Activated B cell treated with CpG ODN at 0.5 μM for 24 hours (primary cell): ENCODE data around the gene WBP11. TPM values are rescaled to one million over a fixed set of nuclear protein-coding genes. Genes with fewer than 3 reads are reported as not detected.

Source experiments
- ATAC-seq: fragments of 200-7000 bp; cut with Tn5 transposase; one replicate; pipeline ENCODE4 v1.10.0; 2021; ENCODE audit warnings: low read depth, mild to moderate bottlenecking, moderate library complexity
- CTCF ChIA-PET: fragments of 350-600 bp; sonication (Branson Sonifier 250); formaldehyde crosslinking; loops from one replicate; lab custom pipeline; 2021; ENCODE audit warnings: antibody characterized with exemption; lab: Charles Lee
- POLR2A ChIA-PET: fragments of 350-600 bp; sonication (Branson Sonifier 250); formaldehyde crosslinking; loops from one replicate; lab custom pipeline; 2021; ENCODE audit warnings: antibody characterized with exemption; lab: Charles Lee
- DNase-seq: peaks from one replicate; pipeline ENCODE4 v3.0.0; 2022
- H3K27ac Mint-ChIP-seq: one replicate; pipeline ENCODE4 v1.8.0; 2020; ENCODE audit warnings: mixed read lengths
- H3K27me3 Mint-ChIP-seq: one replicate; pipeline ENCODE4 v1.8.0; 2021; ENCODE audit warnings: mixed read lengths
- H3K36me3 Mint-ChIP-seq: one replicate; pipeline ENCODE4 v1.8.0; 2021; ENCODE audit warnings: low read depth, mixed read lengths
- H3K4me1 Mint-ChIP-seq: one replicate; pipeline ENCODE4 v1.8.0; 2021; ENCODE audit warnings: mixed read lengths
- H3K4me3 Mint-ChIP-seq: one replicate; pipeline ENCODE4 v1.8.0; 2020; ENCODE audit warnings: mild to moderate bottlenecking, mixed read lengths
- H3K9me3 Mint-ChIP-seq: one replicate; pipeline ENCODE4 v1.8.0; 2020; ENCODE audit warnings: mixed read lengths
- intact Hi-C: fragments of 100-400 bp; cut with micrococcal nuclease; formaldehyde crosslinking; loops from one replicate; pipeline ENCODE4 v1.15.1; 2024
- total RNA-seq: library from RNA; stranded (reverse); gene quantifications from 2 replicates; pipeline ENCODE4 v1.2.3, GENCODE V29; 2022
- TF ChIP-seq, protein P1 (sequence below): fragments of 200-600 bp; IDR thresholded peaks from one replicate; pipeline ENCODE4 v1.8.0; 2022; ENCODE audit warnings: antibody characterized with exemption, mild to moderate bottlenecking

Gene WBP11
- total RNA-seq, 1 donor from 2014 or later, result 89.4 TPM

DNA sequence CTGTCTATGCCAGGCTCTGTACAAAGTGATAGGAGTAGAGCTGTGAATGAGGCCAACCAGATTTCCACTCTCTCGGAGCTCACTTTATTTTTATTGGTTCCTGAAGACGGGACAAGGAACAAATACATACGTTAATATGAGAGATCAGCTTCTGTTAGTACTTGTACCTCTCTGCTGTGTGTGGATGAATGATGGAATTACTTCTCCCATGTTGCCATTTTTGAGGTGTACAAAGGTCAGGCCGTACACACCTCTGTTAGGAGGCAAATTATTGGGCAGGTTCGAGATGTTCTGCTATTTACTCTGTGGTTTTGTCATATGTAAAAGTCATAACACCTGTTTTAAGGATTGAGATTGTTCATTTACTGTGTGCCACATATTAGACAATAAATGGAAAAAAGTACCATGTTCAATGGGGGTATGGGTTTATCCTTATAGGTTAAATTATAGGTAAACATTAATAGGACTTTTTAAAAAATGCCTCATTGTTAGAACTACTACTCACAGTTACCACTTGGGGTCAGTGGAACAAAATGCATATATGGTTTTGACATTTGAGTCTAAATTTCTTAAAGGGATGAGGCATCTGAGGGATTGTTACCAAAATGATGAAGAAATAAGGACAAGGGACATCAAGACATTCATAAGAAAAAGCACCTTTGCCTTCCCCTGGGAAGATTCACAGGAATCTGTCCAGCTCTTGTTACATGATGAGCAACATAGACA is 26.9 kb downstream of the WBP11 start:
- peaks cover 8% of the 10 kb centered on the region for H3K36me3 Mint-ChIP-seq
- TF ChIP-seq, protein P1, sequence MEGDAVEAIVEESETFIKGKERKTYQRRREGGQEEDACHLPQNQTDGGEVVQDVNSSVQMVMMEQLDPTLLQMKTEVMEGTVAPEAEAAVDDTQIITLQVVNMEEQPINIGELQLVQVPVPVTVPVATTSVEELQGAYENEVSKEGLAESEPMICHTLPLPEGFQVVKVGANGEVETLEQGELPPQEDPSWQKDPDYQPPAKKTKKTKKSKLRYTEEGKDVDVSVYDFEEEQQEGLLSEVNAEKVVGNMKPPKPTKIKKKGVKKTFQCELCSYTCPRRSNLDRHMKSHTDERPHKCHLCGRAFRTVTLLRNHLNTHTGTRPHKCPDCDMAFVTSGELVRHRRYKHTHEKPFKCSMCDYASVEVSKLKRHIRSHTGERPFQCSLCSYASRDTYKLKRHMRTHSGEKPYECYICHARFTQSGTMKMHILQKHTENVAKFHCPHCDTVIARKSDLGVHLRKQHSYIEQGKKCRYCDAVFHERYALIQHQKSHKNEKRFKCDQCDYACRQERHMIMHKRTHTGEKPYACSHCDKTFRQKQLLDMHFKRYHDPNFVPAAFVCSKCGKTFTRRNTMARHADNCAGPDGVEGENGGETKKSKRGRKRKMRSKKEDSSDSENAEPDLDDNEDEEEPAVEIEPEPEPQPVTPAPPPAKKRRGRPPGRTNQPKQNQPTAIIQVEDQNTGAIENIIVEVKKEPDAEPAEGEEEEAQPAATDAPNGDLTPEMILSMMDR, result no peak
- peaks cover 34% of the 10 kb centered on the region for H3K4me1 Mint-ChIP-seq
- ATAC-seq (no peak), DNase-seq (no peak)
- H3K4me3 Mint-ChIP-seq, result no peak overlapping the region
- no peaks in the 10 kb centered on the region for H3K9me3 Mint-ChIP-seq
- ChIA-PET POLR2A (interaction anchor here (0.9 to 8.2 kb wide), 4 partner anchors 23 to 183 kb away, joined by 3 to 98 read pairs (median 38); partner anchors contain the start of genes ARHGDIB, C12orf60 and WBP11), CTCF (interaction anchor here (0.9 to 1.2 kb wide), 2 partner anchors 116 to 219 kb away, joined by 3 to 4 read pairs; no protein-coding TSS in a partner anchor)
- no peak overlapping the region for H3K27ac Mint-ChIP-seq
- intact Hi-C loops, result loop anchor here (1.0 kb wide), 1 partner anchor 220 kb away; no protein-coding TSS in a partner anchor
- no peaks in the 10 kb centered on the region for H3K27me3 Mint-ChIP-seq

- ATAC-seq (no peak), DNase-seq (no peak)
- no peaks in the 10 kb centered on the region for H3K27me3 Mint-ChIP-seq
- H3K4me3 Mint-ChIP-seq, result peak overlapping the region; percentile 98
- peak overlapping the region; percentile 94 for H3K27ac Mint-ChIP-seq
- H3K36me3 Mint-ChIP-seq, result peaks cover 13% of the 10 kb centered on the region
- no peaks in the 10 kb centered on the region for H3K9me3 Mint-ChIP-seq
- peaks cover 39% of the 10 kb centered on the region for H3K4me1 Mint-ChIP-seq
- TF ChIP-seq, protein P1, result no peak
- ChIA-PET CTCF (interaction anchor here (0.9 to 1.2 kb wide), 3 partner anchors 52 to 219 kb away, joined by 3 read pairs; no protein-coding TSS in a partner anchor), POLR2A (interaction anchor here (1.4 to 8.2 kb wide), 4 partner anchors 8 to 184 kb away, joined by 5 to 98 read pairs (median 42); partner anchors contain the start of genes ARHGDIB, C12orf60 and WBP11)
- intact Hi-C loops, result loop anchor here (2.0 kb wide), 1 partner anchor 555 kb away; no protein-coding TSS in a partner anchor
These were observed 27.7 kb downstream of the WBP11 start for GRCh38 chr12:14775636-14775980.

GRCh38 chr12:14774906-14775635 is 28.2 kb downstream of the WBP11 start:
- Mint-ChIP-seq H3K27me3 (no peaks in the 10 kb centered on the region), H3K9me3 (no peaks in the 10 kb centered on the region), H3K4me1 (peaks cover 39% of the 10 kb centered on the region), H3K4me3 (peak overlapping the region; percentile 98), H3K27ac (peak overlapping the region; percentile 94), H3K36me3 (peaks cover 19% of the 10 kb centered on the region)
- intact Hi-C loops, result loop anchor here (1.0 to 5.0 kb wide), 9 partner anchors 8 to 1963 kb away; partner anchors contain the start of genes ARHGDIB, C12orf60, DDX47 and EPS8
- ChIA-PET CTCF (interaction anchor here (1.1 to 1.2 kb wide), 2 partner anchors 51 to 219 kb away, joined by 3 read pairs; no protein-coding TSS in a partner anchor), POLR2A (interaction anchor here (0.6 to 8.2 kb wide), 14 partner anchors 9 to 410 kb away, joined by 3 to 98 read pairs (median 6); partner anchors contain the start of genes ARHGDIB, ATF7IP, C12orf60 and WBP11)
- TF ChIP-seq, protein P1, result no peak
- ATAC-seq (no peak), DNase-seq (peak; percentile 34)

- Mint-ChIP-seq H3K27me3 (no peaks in the 10 kb centered on the region), H3K27ac (peak overlapping the region; percentile 94), H3K4me1 (peaks cover 44% of the 10 kb centered on the region), H3K4me3 (peak overlapping the region; percentile 98), H3K36me3 (peaks cover 25% of the 10 kb centered on the region), H3K9me3 (no peaks in the 10 kb centered on the region)
- DNase-seq, result peak; percentile 76
- CTCF ChIA-PET, result interaction anchor here (1.1 to 1.3 kb wide), 4 partner anchors 31 to 220 kb away, joined by 3 read pairs; no protein-coding TSS in a partner anchor
- POLR2A ChIA-PET, result interaction anchor here (0.6 to 8.2 kb wide), 20 partner anchors 10 to 589 kb away, joined by 3 to 98 read pairs (median 6); partner anchors contain the start of genes ARHGDIB, ATF7IP, C12orf60 and WBP11
- ATAC-seq, result peak; percentile 63
- intact Hi-C loops, result loop anchor here (1.0 to 5.0 kb wide), 9 partner anchors 9 to 1962 kb away; partner anchors contain the start of genes ARHGDIB, C12orf60, DDX47 and EPS8
- TF ChIP-seq, protein P1, result no peak
These were observed 29.0 kb downstream of the WBP11 start for GRCh38 chr12:14774074-14774905.
